ENCODE measurements around the gene SYCE3. TPM values are rescaled to one million over a fixed set of nuclear protein-coding genes. Genes with fewer than 3 reads are reported as not detected.

Gene SYCE3
- not detected for total RNA-seq

GRCh38 chr22:50562523-50563412 lies at the start of gene SYCE3:
Gene SYCE3 (minus strand): TSS chr22:50562919. CDS start chr22:50556405, 6,514 bp downstream.

GRCh38 chr22:50600538-50600937 lies 37.8 kb upstream of the SYCE3 start, which contains the start of gene MAPK8IP2:
Gene MAPK8IP2 (plus strand): TSS chr22:50600793. CDS start chr22:50600819, 26 bp downstream.

GRCh38 chr22:50582493-50583293 lies 20.0 kb upstream of the SYCE3 start, which contains the start of gene CHKB:
Gene CHKB (minus strand): TSS chr22:50582849. CDS start chr22:50582781, 68 bp downstream.

GRCh38 chr22:50577987-50578775 lies 15.5 kb upstream of the SYCE3 start, which contains the start of gene CPT1B:
Gene CPT1B (minus strand): TSS chr22:50578427. CDS start chr22:50577915, 512 bp downstream.

GRCh38 chr22:50545522-50546325 lies 17.0 kb downstream of the SYCE3 start, which contains the start of gene KLHDC7B:
Gene KLHDC7B (plus strand): TSS chr22:50545899. CDS start chr22:50546244, 345 bp downstream.

GRCh38 chr22:50529897-50530579 lies 32.7 kb downstream of the SYCE3 start, which contains the start of gene TYMP:
Gene TYMP (minus strand): TSS chr22:50530012. CDS start chr22:50529709, 303 bp downstream.

GRCh38 chr22:50525104-50525857 lies 37.4 kb downstream of the SYCE3 start, which contains the start of gene SCO2:
Gene SCO2 (minus strand): TSS chr22:50525598. CDS start chr22:50524411, 1,187 bp downstream.

GRCh38 chr22:50507991-50508884 lies 54.5 kb downstream of the SYCE3 start, which contains the start of gene NCAPH2:
Gene NCAPH2 (plus strand): TSS chr22:50508224. CDS start chr22:50508338, 114 bp downstream.

GRCh38 chr22:50507421-50507990 lies 55.2 kb downstream of the SYCE3 start, which contains the start of gene LMF2:
Gene LMF2 (minus strand): TSS chr22:50507702. CDS start chr22:50507675, 27 bp downstream.

Other genes starting within 250 kb of the SYCE3 start
- 1 to 10 TPM; 4.5 to 4.7 TPM for gene DENND6B, start 235.9 kb downstream of the SYCE3 start, total RNA-seq
- 10 to 100 TPM; 54.5 to 60.9 TPM for gene PPP6R2, start 219.6 kb downstream of the SYCE3 start, total RNA-seq
- gene SBF1, start 87.9 kb downstream of the SYCE3 start, total RNA-seq: 100 to 1,000 TPM; 174 to 186 TPM
- gene ADM2, start 81.4 kb downstream of the SYCE3 start, total RNA-seq: 1 to 10 TPM; 4.6 to 6.1 TPM
- gene MIOX, start 76.1 kb downstream of the SYCE3 start, total RNA-seq: not detected
- 100 to 1,000 TPM; 106 to 107 TPM for gene LMF2, start 55.2 kb downstream of the SYCE3 start, total RNA-seq
- 10 to 100 TPM; 83.5 to 88.7 TPM for gene NCAPH2, start 54.7 kb downstream of the SYCE3 start, total RNA-seq
- 10 to 100 TPM in 1 of 2 experiments, 1 to 10 TPM in 1; 3.8 to 11.7 TPM for gene SCO2, start 37.3 kb downstream of the SYCE3 start, total RNA-seq
- gene TYMP, start 32.9 kb downstream of the SYCE3 start, total RNA-seq: 10 to 100 TPM; 39.2 to 41.7 TPM
- gene KLHDC7B, start 17.0 kb downstream of the SYCE3 start, total RNA-seq: 1 to 10 TPM; 6.4 to 7.6 TPM
- gene CPT1B, start 15.5 kb upstream of the SYCE3 start, total RNA-seq: 10 to 100 TPM; 54.9 to 59.9 TPM
- 100 to 1,000 TPM; 111 to 117 TPM for gene CHKB, start 19.9 kb upstream of the SYCE3 start, total RNA-seq
- gene MAPK8IP2, start 37.9 kb upstream of the SYCE3 start, total RNA-seq: under 1 TPM; 0.12 to 0.28 TPM
- gene ARSA, start 65.2 kb upstream of the SYCE3 start, total RNA-seq: 10 to 100 TPM; 56.8 to 59.1 TPM
- not detected for gene SHANK3, start 109.9 kb upstream of the SYCE3 start, total RNA-seq
- gene ACR, start 175.3 kb upstream of the SYCE3 start, total RNA-seq: not detected
- gene RABL2B, start 220.7 kb upstream of the SYCE3 start, total RNA-seq: 10 to 100 TPM; 25.8 to 28.2 TPM

All from activated naive CD4-positive, alpha-beta T cell treated with anti-CD3 and anti-CD28 coated beads, Interleukin-2, amount 10 ng/mL, durations not matched to agents 5 hours and 36 hours (primary cell).